Activated CD8-positive, alpha-beta T cell treated with anti-CD3 and anti-CD28 coated beads, Interleukin-2, amount 10 ng/mL, durations not matched to agents 7 days and 5 days (primary cell): ENCODE results near the gene TRIM46. TPM values are rescaled to one million over a fixed set of nuclear protein-coding genes. Genes with fewer than 3 reads are reported as not detected.
"Not testable (repeated sequence)": the region's sequence is repeated elsewhere in the genome, so short reads cannot be mapped to it uniquely, and the experiment has no call there.

Source experiments
- ATAC-seq: fragments of 150-1000 bp; cut with Tn5 transposase; one replicate; pipeline ENCODE4 v1.10.0; 2021; ENCODE audit warnings: moderate library complexity
- CTCF ChIA-PET: fragments of 350-600 bp; sonication (Branson Sonifier 250); formaldehyde crosslinking; loops from one replicate; lab custom pipeline; 2021; ENCODE audit warnings: antibody characterized with exemption; lab: Charles Lee
- POLR2A ChIA-PET: fragments of 350-600 bp; sonication (Branson Sonifier 250); formaldehyde crosslinking; loops from one replicate; lab custom pipeline; 2021; ENCODE audit warnings: antibody characterized with exemption; lab: Charles Lee
- DNase-seq: peaks from one replicate; pipeline ENCODE4 v3.0.0-alpha.2; 2020
- H3K27ac Mint-ChIP-seq: one replicate; pipeline ENCODE4 v1.8.0; 2021; ENCODE audit warnings: mild to moderate bottlenecking, mixed read lengths
- H3K27me3 Mint-ChIP-seq: one replicate; pipeline ENCODE4 v1.8.0; 2021; ENCODE audit warnings: low read depth, mixed read lengths
- H3K36me3 Mint-ChIP-seq: one replicate; pipeline ENCODE4 v1.8.0; 2021; ENCODE audit warnings: low read depth, mixed read lengths
- H3K4me1 Mint-ChIP-seq: one replicate; pipeline ENCODE4 v1.8.0; 2021; ENCODE audit warnings: low read depth, mixed read lengths
- H3K4me3 Mint-ChIP-seq: one replicate; pipeline ENCODE4 v1.8.0; 2021; ENCODE audit warnings: mild to moderate bottlenecking, mixed read lengths
- H3K9me3 Mint-ChIP-seq: one replicate; pipeline ENCODE4 v1.8.0; 2022; ENCODE audit warnings: mixed read lengths; ENCODE audit not compliant: insufficient read depth
- total RNA-seq, 2 experiments: library from RNA; stranded (reverse); gene quantifications; one replicate each; pipeline ENCODE4 v1.2.3, GENCODE V29; 2021

The TRIM46 gene
- total RNA-seq, 2 experiments from 2014 or later: 14.6 TPM

GRCh38 chr1:155208541-155209311 is 35.1 kb downstream of the TRIM46 start, which contains the start of gene MTX1:
TSS of gene MTX1 (plus strand) at chr1:155208695. CDS start at chr1:155208805, 110 bp downstream.
- Mint-ChIP-seq H3K36me3 (no peaks in the 10 kb centered on the region), H3K27me3 (no peaks in the 10 kb centered on the region), H3K4me1 (peaks cover 30% of the 10 kb centered on the region), H3K27ac (peak within 1 kb of the TSS; percentile 92), H3K4me3 (peak within 1 kb of the TSS; percentile 90), H3K9me3 (no peaks in the 10 kb centered on the region)
- POLR2A ChIA-PET: interaction anchor here (0.8 to 3.7 kb wide), 11 partner anchors 9 to 47 kb away, joined by 3 to 39 read pairs (median 4); partner anchors contain the start of gene ENTREP3
- ATAC-seq (peak; percentile 75), DNase-seq (peak; percentile 91)
- CTCF ChIA-PET: interaction anchor here (0.6 to 7.5 kb wide), 13 partner anchors 10 to 384 kb away, joined by 3 to 134 read pairs (median 15); partner anchors contain the start of gene KRTCAP2

- peak overlapping the region; percentile 90 for H3K4me3 Mint-ChIP-seq
- no peaks in the 10 kb centered on the region for H3K36me3 Mint-ChIP-seq
- CTCF ChIA-PET: interaction anchor here (1.1 to 7.5 kb wide), 6 partner anchors 16 to 42 kb away, joined by 3 to 134 read pairs (median 20); partner anchors contain the start of gene KRTCAP2
- no peaks in the 10 kb centered on the region for H3K27me3 Mint-ChIP-seq
- peak overlapping the region; percentile 92 for H3K27ac Mint-ChIP-seq
- ATAC-seq (no peak), DNase-seq (no peak)
- H3K9me3 Mint-ChIP-seq: no peaks in the 10 kb centered on the region
- peaks cover 30% of the 10 kb centered on the region for H3K4me1 Mint-ChIP-seq
- POLR2A ChIA-PET: interaction anchor here (1.0 to 3.7 kb wide), 9 partner anchors 8 to 46 kb away, joined by 3 to 39 read pairs (median 4); partner anchors contain the start of gene ENTREP3
Measured at GRCh38 chr1:155209312-155209721, 35.7 kb downstream of the TRIM46 start.

DNA sequence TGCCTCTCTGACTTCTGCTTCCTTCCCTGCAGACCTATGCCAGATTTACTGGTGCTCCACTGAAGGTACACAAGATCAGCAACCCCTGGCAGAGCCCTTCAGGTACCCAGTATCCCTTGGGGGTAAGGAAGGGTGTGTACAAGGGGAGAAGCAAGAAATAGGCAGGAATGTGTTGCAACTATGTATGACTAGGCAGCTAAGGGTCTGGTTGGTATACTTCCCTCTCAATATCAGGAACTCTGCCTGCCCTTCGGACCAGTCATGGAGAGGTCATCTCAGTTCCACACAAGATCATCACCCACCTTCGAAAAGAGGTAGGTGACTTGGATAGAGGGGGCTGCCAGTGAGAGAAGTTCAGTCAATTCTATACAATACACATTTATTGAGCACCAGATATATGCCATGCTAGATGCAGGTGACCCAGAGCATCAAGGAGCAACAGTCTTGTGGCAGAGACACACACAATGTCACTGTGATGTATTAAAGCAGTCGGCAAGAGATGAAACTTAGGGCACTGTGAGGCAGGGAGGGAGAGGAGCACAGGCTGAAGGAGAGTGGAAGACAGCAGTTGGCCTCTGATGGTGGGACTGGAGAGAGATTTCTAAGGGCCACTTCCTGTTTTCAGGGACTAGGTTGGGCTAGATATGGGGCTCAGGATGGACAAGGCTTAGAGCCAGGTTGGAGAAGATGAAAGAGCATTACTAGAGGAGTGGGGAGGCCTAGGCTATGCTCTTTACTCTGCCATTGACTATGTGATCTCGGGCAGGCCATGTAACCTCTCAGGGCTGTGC is 36.9 kb downstream of the TRIM46 start:
- H3K27ac Mint-ChIP-seq: peak overlapping the region; percentile 25
- CTCF ChIA-PET: interaction anchor here (7.5 kb wide), 1 partner anchor 15 kb away, joined by 134 read pairs; no protein-coding TSS in a partner anchor
- no peaks in the 10 kb centered on the region for H3K27me3 Mint-ChIP-seq
- no peak for ATAC-seq
- POLR2A ChIA-PET: interaction anchor here (1.5 kb wide), 1 partner anchor 9 kb away, joined by 6 read pairs; no protein-coding TSS in a partner anchor
- peaks cover 36% of the 10 kb centered on the region for H3K4me1 Mint-ChIP-seq
- peaks cover 6% of the 10 kb centered on the region for H3K36me3 Mint-ChIP-seq
- H3K9me3 Mint-ChIP-seq: no peaks in the 10 kb centered on the region
- no peak for DNase-seq
- H3K4me3 Mint-ChIP-seq: peak overlapping the region; percentile 43

GRCh38 chr1:155211381-155212050 is 37.9 kb downstream of the TRIM46 start:
- ATAC-seq, H3K9me3 Mint-ChIP-seq, DNase-seq, H3K36me3 Mint-ChIP-seq, CTCF ChIA-PET, H3K27me3 Mint-ChIP-seq, POLR2A ChIA-PET, H3K27ac Mint-ChIP-seq, H3K4me3 Mint-ChIP-seq: not testable (repeated sequence)
- H3K4me1 Mint-ChIP-seq: peaks cover 34% of the 10 kb centered on the region

GRCh38 chr1:155212051-155212440 is 38.4 kb downstream of the TRIM46 start:
- H3K4me3 Mint-ChIP-seq, H3K27ac Mint-ChIP-seq, POLR2A ChIA-PET, DNase-seq, ATAC-seq, H3K9me3 Mint-ChIP-seq, H3K36me3 Mint-ChIP-seq, CTCF ChIA-PET, H3K27me3 Mint-ChIP-seq: not testable (repeated sequence)
- peaks cover 30% of the 10 kb centered on the region for H3K4me1 Mint-ChIP-seq

GRCh38 chr1:155214702-155215101 is 41.1 kb downstream of the TRIM46 start:
- CTCF ChIA-PET: interaction anchor here (1.9 kb wide), 1 partner anchor 8 kb away, joined by 5 read pairs; no protein-coding TSS in a partner anchor
- H3K27me3 Mint-ChIP-seq, POLR2A ChIA-PET, H3K4me3 Mint-ChIP-seq, ATAC-seq, H3K9me3 Mint-ChIP-seq, DNase-seq: not testable (repeated sequence)
- Mint-ChIP-seq H3K27ac (peak overlapping the region; percentile 23), H3K36me3 (peaks cover 11% of the 10 kb centered on the region), H3K4me1 (peaks cover 27% of the 10 kb centered on the region)

GRCh38 chr1:155218854-155219591 is 45.4 kb downstream of the TRIM46 start:
- DNase-seq (peak; percentile 53), ATAC-seq (peak; percentile 8)
- peaks cover 35% of the 10 kb centered on the region for H3K4me1 Mint-ChIP-seq
- POLR2A ChIA-PET: interaction anchor here (0.6 to 1.0 kb wide), 3 partner anchors 8 to 44 kb away, joined by 3 to 6 read pairs (median 3); no protein-coding TSS in a partner anchor
- no peak overlapping the region for H3K4me3 Mint-ChIP-seq
- H3K27ac Mint-ChIP-seq: peak overlapping the region; percentile 89
- peaks cover 13% of the 10 kb centered on the region for H3K36me3 Mint-ChIP-seq
- CTCF ChIA-PET: interaction anchor here (0.9 to 2.5 kb wide), 7 partner anchors 8 to 127 kb away, joined by 3 to 15 read pairs (median 3); partner anchors contain the start of genes KRTCAP2, MTX1 and THBS3
- no peaks in the 10 kb centered on the region for H3K9me3 Mint-ChIP-seq
- no peaks in the 10 kb centered on the region for H3K27me3 Mint-ChIP-seq

DNA sequence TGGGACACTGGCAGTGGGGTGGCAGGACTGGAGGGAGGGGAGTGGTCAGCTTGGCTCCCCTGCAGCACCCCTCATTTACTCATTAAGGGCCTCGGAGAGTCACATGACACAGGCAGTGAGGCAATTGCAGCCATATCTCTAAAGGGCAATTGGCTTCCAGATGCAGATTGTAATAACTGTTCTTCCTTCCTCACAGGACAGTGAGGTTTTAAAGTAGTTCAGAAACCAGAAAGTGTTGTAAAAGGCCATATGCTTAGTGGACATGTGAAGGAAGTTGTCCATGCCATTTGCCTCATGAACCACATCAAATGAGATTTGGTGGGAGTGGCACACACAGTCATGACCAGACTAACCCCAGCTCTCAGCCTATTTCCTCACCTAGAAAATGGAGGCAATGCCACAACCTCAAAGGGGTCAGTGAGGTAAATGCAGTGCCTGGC is 46.0 kb downstream of the TRIM46 start:
- Mint-ChIP-seq H3K9me3 (no peaks in the 10 kb centered on the region), H3K4me1 (peaks cover 37% of the 10 kb centered on the region), H3K4me3 (no peak overlapping the region), H3K27ac (peak overlapping the region; percentile 89), H3K36me3 (peaks cover 16% of the 10 kb centered on the region), H3K27me3 (no peaks in the 10 kb centered on the region)
- DNase-seq (peak; percentile 54), ATAC-seq (peak; percentile 58)
- ChIA-PET CTCF (interaction anchor here (1.0 to 2.5 kb wide), 5 partner anchors 12 to 128 kb away, joined by 3 to 15 read pairs (median 4); partner anchors contain the start of genes MTX1 and THBS3), POLR2A (interaction anchor here (0.6 to 1.0 kb wide), 3 partner anchors 8 to 45 kb away, joined by 3 to 6 read pairs (median 3); no protein-coding TSS in a partner anchor)

GRCh38 chr1:155220211-155220965 is 46.7 kb downstream of the TRIM46 start:
- not testable (repeated sequence) for ATAC-seq, H3K27me3 Mint-ChIP-seq, H3K4me3 Mint-ChIP-seq, H3K9me3 Mint-ChIP-seq, DNase-seq
- Mint-ChIP-seq H3K4me1 (peaks cover 37% of the 10 kb centered on the region), H3K27ac (peak overlapping the region; percentile 89), H3K36me3 (peaks cover 14% of the 10 kb centered on the region)
- POLR2A ChIA-PET: interaction anchor here (1.0 kb wide), 1 partner anchor 23 kb away, joined by 3 read pairs; no protein-coding TSS in a partner anchor
- CTCF ChIA-PET: interaction anchor here (1.1 to 1.5 kb wide), 2 partner anchors 30 to 43 kb away, joined by 3 to 4 read pairs; no protein-coding TSS in a partner anchor
